Bone marrow (tissue), 2 donors: Measurements from ENCODE around the gene PDE6A.
"Not testable (repeated sequence)": the region's sequence is repeated elsewhere in the genome, so short reads cannot be mapped to it uniquely, and the experiment has no call there.

Experiments
- DNase-seq, 2 donors: peaks; one replicate each; lab custom pipeline; 2025; lab: John Stamatoyannopoulos, UW

Gene PDE6A

GRCh38 chr5:149894237-149894636 lies 50.4 kb downstream of the PDE6A start:
- no peak for DNase-seq

GRCh38 chr5:149893403-149893931 lies 51.1 kb downstream of the PDE6A start:
- no peak for DNase-seq

GRCh38 chr5:149892594-149892993 lies 52.0 kb downstream of the PDE6A start:
- no peak for DNase-seq

GRCh38 chr5:149888280-149888679 lies 56.3 kb downstream of the PDE6A start:
- DNase-seq, result no peak

GRCh38 chr5:149887622-149888183 lies 56.9 kb downstream of the PDE6A start:
- no peak for DNase-seq

- no peak for DNase-seq
These were observed 57.7 kb downstream of the PDE6A start for GRCh38 chr5:149886692-149887470.

GRCh38 chr5:149886060-149886459 lies 58.5 kb downstream of the PDE6A start:
- DNase-seq, result no peak

GRCh38 chr5:149885513-149885912 lies 59.1 kb downstream of the PDE6A start:
- DNase-seq, result no peak

- no peak for DNase-seq
These were observed 61.0 kb downstream of the PDE6A start for GRCh38 chr5:149883550-149883949.

- not testable (repeated sequence) for DNase-seq
These were observed 62.0 kb downstream of the PDE6A start for GRCh38 chr5:149882633-149883032.

GRCh38 chr5:149881874-149882273 lies 62.7 kb downstream of the PDE6A start:
- DNase-seq, result no peak

- no peak for DNase-seq
These were observed 63.4 kb downstream of the PDE6A start for GRCh38 chr5:149881069-149881622.

- not testable (repeated sequence) for DNase-seq
These were observed 65.0 kb downstream of the PDE6A start for GRCh38 chr5:149879593-149879992.

GRCh38 chr5:149878371-149878770 lies 66.2 kb downstream of the PDE6A start:
- DNase-seq, result no peak

- no peak for DNase-seq
These were observed 70.7 kb downstream of the PDE6A start for GRCh38 chr5:149873896-149874295.

- DNase-seq, result no peak
These were observed 72.1 kb downstream of the PDE6A start for GRCh38 chr5:149872351-149873040.

GRCh38 chr5:149871471-149871870 lies 73.1 kb downstream of the PDE6A start:
- DNase-seq, result no peak

GRCh38 chr5:149870697-149871096 lies 73.9 kb downstream of the PDE6A start:
- no peak for DNase-seq

- DNase-seq, result no peak
These were observed 74.4 kb downstream of the PDE6A start for GRCh38 chr5:149870232-149870631.

GRCh38 chr5:149869411-149869821 lies 75.2 kb downstream of the PDE6A start:
- no peak for DNase-seq

- no peak for DNase-seq
These were observed 78.8 kb downstream of the PDE6A start for GRCh38 chr5:149865746-149866145.

GRCh38 chr5:149863830-149864229 lies 80.8 kb downstream of the PDE6A start:
- no peak for DNase-seq

GRCh38 chr5:149863176-149863575 lies 81.4 kb downstream of the PDE6A start:
- DNase-seq, result no peak
